ENCODE results near the gene DGKB.

DGKB gene

DNA sequence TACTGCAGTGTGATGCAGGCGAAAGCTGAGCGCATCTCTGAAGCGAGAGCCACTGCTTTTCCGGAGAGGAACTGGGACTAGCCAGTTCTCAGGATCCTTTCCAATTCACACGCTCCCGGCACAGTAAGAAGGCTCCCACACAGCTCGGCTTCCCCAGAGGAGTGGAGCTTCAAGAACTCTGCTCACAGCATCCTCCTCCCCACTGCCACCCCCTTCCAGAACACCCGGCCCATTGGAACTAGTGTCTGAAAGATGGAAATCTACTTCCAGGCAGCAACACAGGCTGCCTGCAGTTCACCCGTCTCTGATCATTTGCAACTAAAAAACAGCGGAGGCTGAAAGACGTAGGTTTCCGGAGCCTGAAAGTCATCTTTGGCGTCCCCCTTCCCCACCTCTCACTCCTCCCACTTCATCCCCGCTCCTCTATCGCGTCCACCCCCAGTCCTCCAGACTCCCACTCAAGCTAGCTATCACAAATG is at the start of gene DGKB:
TSS of gene DGKB (minus strand) at position 163 of the 479 bp plus-strand sequence.
- H3K9ac ChIP-seq (ENCODE audit: low read depth, low read length), result peak within 1 kb of the TSS; percentile 45
- H3K4me3 ChIP-seq (ENCODE audit: low read length), result peak within 1 kb of the TSS; percentile 70
- peaks cover 22% of the 10 kb centered on the region for H3K4me1 ChIP-seq (ENCODE audit: insufficient read depth, low read length)
- H3K36me3 ChIP-seq (ENCODE audit: insufficient read depth, low read depth, low read length), result no peaks in the 10 kb centered on the region
- no peaks in the 10 kb centered on the region for H3K9me3 ChIP-seq (ENCODE audit: insufficient read depth, low read depth, low read length)
- H3K27ac ChIP-seq (ENCODE audit: low read length), result no peak within 1 kb of the TSS
- peaks cover 19% of the 10 kb centered on the region for H3K27me3 ChIP-seq (ENCODE audit: insufficient read depth, low read length)

DNA sequence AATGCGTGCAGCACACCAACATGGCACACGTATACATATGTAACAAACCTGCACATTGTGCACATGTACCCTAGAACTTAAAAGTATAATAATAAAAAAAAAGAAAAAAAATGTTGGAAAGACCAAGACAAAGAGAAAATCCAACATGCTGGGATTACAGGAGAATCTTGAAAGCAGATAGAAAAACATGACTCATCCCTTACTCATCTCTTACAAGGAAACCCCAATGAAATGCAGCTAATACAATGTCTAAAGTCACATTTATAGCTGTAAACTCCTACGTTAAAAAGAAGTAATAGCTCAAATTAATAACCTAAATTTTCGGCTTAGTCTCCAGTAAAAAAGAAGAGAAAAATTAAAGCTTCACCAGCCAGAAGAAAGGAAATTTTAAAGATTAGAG is 47.5 kb upstream of the DGKB start:
- Histone ChIP-seq H3K36me3 (ENCODE audit: insufficient read depth, low read depth, low read length) (no peaks in the 10 kb centered on the region), H3K27ac (ENCODE audit: low read length) (no peak overlapping the region), H3K9me3 (ENCODE audit: insufficient read depth, low read depth, low read length) (no peaks in the 10 kb centered on the region), H3K4me3 (ENCODE audit: low read length) (no peak overlapping the region), H3K4me1 (ENCODE audit: insufficient read depth, low read length) (peaks cover 2% of the 10 kb centered on the region; the same call in 1 of the 2 replicates), H3K27me3 (ENCODE audit: insufficient read depth, low read length) (no peaks in the 10 kb centered on the region), H3K9ac (ENCODE audit: low read depth, low read length) (no peak overlapping the region)

DNA sequence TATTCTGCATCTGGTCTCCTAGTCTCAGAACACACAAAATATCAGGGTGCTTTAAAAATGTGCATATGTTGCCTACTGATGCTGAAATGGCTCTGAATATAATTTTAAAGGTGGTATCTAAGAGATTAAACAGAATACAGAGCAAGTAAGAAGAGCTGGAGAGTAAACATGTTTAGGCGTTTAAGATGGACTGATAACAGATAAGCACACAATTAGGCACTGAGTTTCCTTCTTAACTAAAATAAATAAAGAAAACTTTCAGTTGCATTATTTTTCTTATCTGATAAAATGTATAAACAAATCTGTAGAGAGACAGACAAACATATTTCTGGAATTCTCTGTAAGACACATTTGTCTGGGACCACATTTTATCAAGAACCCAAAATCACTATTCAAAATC is 35.6 kb upstream of the DGKB start:
- Histone ChIP-seq H3K27ac (ENCODE audit: low read length) (no peak overlapping the region), H3K9ac (ENCODE audit: low read depth, low read length) (no peak overlapping the region), H3K9me3 (ENCODE audit: insufficient read depth, low read depth, low read length) (no peaks in the 10 kb centered on the region), H3K36me3 (ENCODE audit: insufficient read depth, low read depth, low read length) (no peaks in the 10 kb centered on the region), H3K4me3 (ENCODE audit: low read length) (no peak overlapping the region), H3K27me3 (ENCODE audit: insufficient read depth, low read length) (no peaks in the 10 kb centered on the region), H3K4me1 (ENCODE audit: insufficient read depth, low read length) (no peaks in the 10 kb centered on the region)

- H3K4me1 ChIP-seq (ENCODE audit: insufficient read depth, low read length), result no peaks in the 10 kb centered on the region
- no peak overlapping the region for H3K4me3 ChIP-seq (ENCODE audit: low read length)
- no peaks in the 10 kb centered on the region for H3K27me3 ChIP-seq (ENCODE audit: insufficient read depth, low read length)
- no peak overlapping the region for H3K9ac ChIP-seq (ENCODE audit: low read depth, low read length)
- no peaks in the 10 kb centered on the region for H3K9me3 ChIP-seq (ENCODE audit: insufficient read depth, low read depth, low read length)
- no peaks in the 10 kb centered on the region for H3K36me3 ChIP-seq (ENCODE audit: insufficient read depth, low read depth, low read length)
- no peak overlapping the region for H3K27ac ChIP-seq (ENCODE audit: low read length)
Measured at GRCh38 chr7:14937581-14937980, 35.0 kb upstream of the DGKB start.

DNA sequence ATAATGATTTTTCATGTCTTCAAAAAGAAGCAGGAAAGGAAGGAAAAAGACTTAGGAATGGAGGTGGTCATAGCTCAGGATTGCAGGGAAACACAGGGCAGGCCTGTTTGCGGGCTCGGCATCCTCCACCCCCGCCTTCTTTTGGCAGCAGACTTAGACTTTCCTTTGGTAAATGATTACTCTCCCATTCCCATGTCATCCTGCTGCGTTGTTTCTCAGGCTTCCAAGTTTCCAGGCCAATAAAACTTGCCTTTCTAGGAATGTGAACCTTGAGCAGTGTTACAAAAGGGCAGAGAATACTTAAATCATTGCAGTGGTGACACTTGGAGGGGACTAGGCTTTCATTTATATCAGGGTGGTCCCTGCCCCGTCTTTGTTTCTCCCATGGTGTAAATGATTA is 34.0 kb upstream of the DGKB start:
- Histone ChIP-seq H3K9ac (ENCODE audit: low read depth, low read length) (no peak overlapping the region), H3K4me1 (ENCODE audit: insufficient read depth, low read length) (no peaks in the 10 kb centered on the region), H3K4me3 (ENCODE audit: low read length) (no peak overlapping the region), H3K27me3 (ENCODE audit: insufficient read depth, low read length) (no peaks in the 10 kb centered on the region), H3K9me3 (ENCODE audit: insufficient read depth, low read depth, low read length) (no peaks in the 10 kb centered on the region), H3K36me3 (ENCODE audit: insufficient read depth, low read depth, low read length) (no peaks in the 10 kb centered on the region), H3K27ac (ENCODE audit: low read length) (no peak overlapping the region)

GRCh38 chr7:14934839-14935238 is 32.3 kb upstream of the DGKB start:
- H3K9ac ChIP-seq (ENCODE audit: low read depth, low read length), result no peak overlapping the region
- H3K9me3 ChIP-seq (ENCODE audit: insufficient read depth, low read depth, low read length), result no peaks in the 10 kb centered on the region
- no peak overlapping the region for H3K4me3 ChIP-seq (ENCODE audit: low read length)
- no peak overlapping the region for H3K27ac ChIP-seq (ENCODE audit: low read length)
- H3K4me1 ChIP-seq (ENCODE audit: insufficient read depth, low read length), result no peaks in the 10 kb centered on the region
- no peaks in the 10 kb centered on the region for H3K27me3 ChIP-seq (ENCODE audit: insufficient read depth, low read length)
- H3K36me3 ChIP-seq (ENCODE audit: insufficient read depth, low read depth, low read length), result no peaks in the 10 kb centered on the region

DNA sequence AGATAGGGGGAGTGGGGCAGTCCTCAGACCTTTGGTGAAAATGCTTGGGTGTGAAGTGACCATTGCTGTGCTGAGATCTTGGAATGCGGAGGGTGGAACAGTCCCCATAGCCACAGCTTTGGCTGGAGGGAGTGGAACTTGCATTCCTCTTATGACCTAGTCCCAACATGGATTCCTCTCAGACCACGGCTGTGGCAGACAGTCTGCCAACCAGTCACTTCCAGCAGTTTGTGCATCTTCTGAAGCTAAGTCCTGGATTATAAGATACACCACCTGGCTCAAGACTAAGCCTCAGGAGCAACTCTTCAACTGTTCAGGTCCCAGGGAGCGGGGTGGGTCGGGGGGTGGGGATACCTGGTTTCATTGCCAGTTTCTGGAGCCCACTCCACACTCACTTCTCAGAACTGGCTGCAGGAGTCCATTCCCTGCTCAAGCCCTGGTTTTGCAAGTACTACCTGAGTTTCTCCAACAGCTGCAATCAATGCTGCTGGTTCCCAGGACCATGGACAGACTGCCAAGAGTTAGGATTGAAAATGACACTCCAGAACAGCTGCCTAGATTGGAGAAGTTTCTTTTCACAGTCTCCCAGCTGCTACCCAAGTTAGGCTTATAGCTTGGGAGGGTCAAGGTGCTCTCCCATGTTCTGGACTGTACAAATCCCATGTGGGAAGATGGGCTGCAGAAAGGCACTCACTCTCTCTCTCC is 29.1 kb upstream of the DGKB start:
- Histone ChIP-seq H3K36me3 (ENCODE audit: insufficient read depth, low read depth, low read length) (no peaks in the 10 kb centered on the region), H3K27me3 (ENCODE audit: insufficient read depth, low read length) (no peaks in the 10 kb centered on the region), H3K27ac (ENCODE audit: low read length) (no peak overlapping the region), H3K4me3 (ENCODE audit: low read length) (no peak overlapping the region), H3K9me3 (ENCODE audit: insufficient read depth, low read depth, low read length) (no peaks in the 10 kb centered on the region), H3K4me1 (ENCODE audit: insufficient read depth, low read length) (no peaks in the 10 kb centered on the region), H3K9ac (ENCODE audit: low read depth, low read length) (no peak overlapping the region)

- H3K9ac ChIP-seq (ENCODE audit: low read depth, low read length), result no peak overlapping the region
- H3K4me3 ChIP-seq (ENCODE audit: low read length), result no peak overlapping the region
- H3K9me3 ChIP-seq (ENCODE audit: insufficient read depth, low read depth, low read length), result no peaks in the 10 kb centered on the region
- no peaks in the 10 kb centered on the region for H3K4me1 ChIP-seq (ENCODE audit: insufficient read depth, low read length)
- H3K36me3 ChIP-seq (ENCODE audit: insufficient read depth, low read depth, low read length), result no peaks in the 10 kb centered on the region
- no peak overlapping the region for H3K27ac ChIP-seq (ENCODE audit: low read length)
- H3K27me3 ChIP-seq (ENCODE audit: insufficient read depth, low read length), result no peaks in the 10 kb centered on the region
Measured at GRCh38 chr7:14924398-14924797, 21.8 kb upstream of the DGKB start.

DNA sequence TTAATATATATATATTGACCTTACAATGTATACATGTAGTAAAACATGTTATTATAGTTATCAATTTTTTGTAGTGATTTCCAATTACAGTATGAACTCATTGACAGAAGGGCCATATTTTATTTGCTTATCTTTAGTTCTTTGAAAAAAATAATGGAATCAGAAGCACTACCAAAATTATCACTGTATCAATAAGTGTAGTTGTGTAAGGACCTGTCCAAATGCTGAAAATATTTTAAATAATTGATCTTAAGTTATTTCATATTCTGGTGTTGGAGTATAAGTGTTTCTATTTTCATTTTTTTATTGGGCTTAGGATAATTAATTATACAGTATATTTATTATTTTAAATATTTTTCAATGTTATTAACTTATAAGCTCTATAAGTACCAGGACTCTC is 8.5 kb upstream of the DGKB start:
- H3K9ac ChIP-seq (ENCODE audit: low read depth, low read length), result no peak overlapping the region
- H3K27ac ChIP-seq (ENCODE audit: low read length), result no peak overlapping the region
- H3K27me3 ChIP-seq (ENCODE audit: insufficient read depth, low read length), result no peaks in the 10 kb centered on the region
- H3K36me3 ChIP-seq (ENCODE audit: insufficient read depth, low read depth, low read length), result no peaks in the 10 kb centered on the region
- H3K9me3 ChIP-seq (ENCODE audit: insufficient read depth, low read depth, low read length), result no peaks in the 10 kb centered on the region
- no peak overlapping the region for H3K4me3 ChIP-seq (ENCODE audit: low read length)
- H3K4me1 ChIP-seq (ENCODE audit: insufficient read depth, low read length), result no peaks in the 10 kb centered on the region

- Histone ChIP-seq H3K4me3 (ENCODE audit: low read length) (no peak overlapping the region), H3K36me3 (ENCODE audit: insufficient read depth, low read depth, low read length) (no peaks in the 10 kb centered on the region)
Measured at GRCh38 chr7:14908697-14909096, 6.1 kb upstream of the DGKB start.

DNA sequence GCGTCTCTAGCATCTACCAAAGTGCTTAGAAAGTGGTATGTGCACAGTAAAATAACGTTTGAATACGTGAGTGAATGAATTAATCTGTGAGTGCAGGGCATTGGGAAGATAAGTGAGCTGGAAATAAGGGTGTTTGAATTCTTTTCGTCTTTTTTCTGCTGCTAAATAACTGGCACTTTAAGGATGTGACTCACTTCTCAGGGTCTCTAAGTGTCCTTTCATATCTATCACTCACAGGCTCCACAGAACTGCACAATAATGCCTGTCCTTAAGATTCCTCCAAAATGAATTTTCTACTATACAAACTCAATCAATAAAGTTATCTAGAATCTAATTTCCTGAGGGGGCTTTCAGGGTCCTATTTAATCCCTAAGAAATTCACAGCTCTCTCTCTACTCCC is 3.2 kb upstream of the DGKB start:
- peaks cover 19% of the 10 kb centered on the region for H3K27me3 ChIP-seq (ENCODE audit: insufficient read depth, low read length)
- no peak overlapping the region for H3K9ac ChIP-seq (ENCODE audit: low read depth, low read length)
- H3K4me1 ChIP-seq (ENCODE audit: insufficient read depth, low read length), result peaks cover 9% of the 10 kb centered on the region

More at GRCh38 chr7:14908697-14909096, 6.1 kb upstream of the DGKB start:
- Histone ChIP-seq H3K9ac (ENCODE audit: low read depth, low read length) (no peak overlapping the region), H3K27ac (ENCODE audit: low read length) (no peak overlapping the region), H3K27me3 (ENCODE audit: insufficient read depth, low read length) (no peaks in the 10 kb centered on the region; the same call in 1 of the 2 replicates), H3K9me3 (ENCODE audit: insufficient read depth, low read depth, low read length) (no peaks in the 10 kb centered on the region), H3K4me1 (ENCODE audit: insufficient read depth, low read length) (peaks cover under 1% of the 10 kb centered on the region)

DNA sequence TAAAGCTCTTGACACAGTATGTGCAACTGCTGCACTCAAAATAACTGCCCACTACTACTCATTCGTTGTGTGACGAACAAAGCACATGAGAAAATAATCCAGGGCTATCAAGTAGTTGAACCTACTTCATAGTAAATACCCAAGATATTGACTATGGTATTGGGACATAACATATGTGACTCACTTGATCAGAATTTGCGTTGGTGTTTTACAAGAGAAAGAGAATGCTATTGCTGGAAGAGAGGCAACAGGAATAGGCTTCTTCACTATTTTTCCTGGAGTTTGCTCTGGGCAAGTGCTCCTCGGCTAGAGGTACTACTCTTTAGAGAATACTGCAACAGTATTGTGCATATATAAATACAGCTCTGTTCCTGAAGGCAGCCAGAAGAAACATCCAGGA is 2.5 kb downstream of the DGKB start:
- Histone ChIP-seq H3K27ac (ENCODE audit: low read length) (no peak overlapping the region), H3K9me3 (ENCODE audit: insufficient read depth, low read depth, low read length) (no peaks in the 10 kb centered on the region), H3K4me1 (ENCODE audit: insufficient read depth, low read length) (peaks cover 22% of the 10 kb centered on the region), H3K36me3 (ENCODE audit: insufficient read depth, low read depth, low read length) (no peaks in the 10 kb centered on the region), H3K9ac (ENCODE audit: low read depth, low read length) (no peak overlapping the region), H3K4me3 (ENCODE audit: low read length) (no peak overlapping the region), H3K27me3 (ENCODE audit: insufficient read depth, low read length) (peaks cover 19% of the 10 kb centered on the region)

More for the DNA sequence above, 3.2 kb upstream of the DGKB start:
- H3K27ac ChIP-seq (ENCODE audit: low read length), result no peak overlapping the region
- H3K4me3 ChIP-seq (ENCODE audit: low read length), result no peak overlapping the region
- H3K36me3 ChIP-seq (ENCODE audit: insufficient read depth, low read depth, low read length), result no peaks in the 10 kb centered on the region
- H3K9me3 ChIP-seq (ENCODE audit: insufficient read depth, low read depth, low read length), result no peaks in the 10 kb centered on the region

Measured in iPS-20b (cell line).